C4-2B (cell line): ENCODE measurements around the gene DNAH8.

Experiments
- CTCF ChIP-seq: fragments of 450-650 bp; conservative IDR thresholded peaks from 2 replicates; pipeline ENCODE4 v1.5.1; 2017; ENCODE audit warnings: mild to moderate bottlenecking
- ZFX ChIP-seq: fragments of 450-650 bp; IDR thresholded peaks from 2 replicates; pipeline ENCODE4 v1.6.1; 2017

GRCh38 chr6:38865521-38866174 lies 150.5 kb downstream of the DNAH8 start:
- TF ChIP-seq CTCF (no peak), ZFX (no peak)
